HG03521 (cell line): ENCODE results near the gene CCSER1.
"Not testable (repeated sequence)": the region's sequence is repeated elsewhere in the genome, so short reads cannot be mapped to it uniquely, and the experiment has no call there.

Experiments used
- ATAC-seq: cut with Tn5 transposase; IDR thresholded peaks from one replicate; pipeline ENCODE4 v1.9.1; 2021; ENCODE audit warnings: mild to moderate bottlenecking, moderate library complexity; ENCODE audit not compliant: unreplicated experiment

Gene CCSER1

GRCh38 chr4:90889171-90889570 is 762.0 kb downstream of the CCSER1 start:
- no peak for ATAC-seq

GRCh38 chr4:90903413-90903812 is 776.2 kb downstream of the CCSER1 start:
- ATAC-seq: not testable (repeated sequence)

GRCh38 chr4:90904021-90904420 is 776.8 kb downstream of the CCSER1 start:
- no peak for ATAC-seq

DNA sequence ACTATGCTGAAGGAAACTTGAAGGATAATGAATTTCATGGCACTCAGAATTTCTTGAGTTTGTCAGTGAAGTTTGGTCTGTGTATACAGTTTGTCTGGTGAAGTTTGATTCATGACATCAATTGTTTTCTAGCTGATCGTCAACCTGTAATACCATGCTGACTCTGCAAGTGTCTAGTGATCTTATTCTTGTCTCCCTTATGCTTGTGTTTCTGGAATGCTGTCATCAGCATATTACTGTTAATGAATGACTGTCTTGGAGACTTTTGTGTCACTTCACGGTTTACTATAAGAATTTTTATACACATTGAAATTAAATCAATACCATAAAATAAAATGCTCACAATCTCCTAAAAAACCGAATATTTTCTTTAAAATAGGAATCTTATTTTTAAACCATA is 779.0 kb downstream of the CCSER1 start:
- ATAC-seq: no peak

GRCh38 chr4:90911724-90912434 is 784.7 kb downstream of the CCSER1 start:
- not testable (repeated sequence) for ATAC-seq

GRCh38 chr4:90922174-90922573 is 795.0 kb downstream of the CCSER1 start:
- ATAC-seq: no peak

GRCh38 chr4:90926957-90927356 is 799.8 kb downstream of the CCSER1 start:
- ATAC-seq: no peak

DNA sequence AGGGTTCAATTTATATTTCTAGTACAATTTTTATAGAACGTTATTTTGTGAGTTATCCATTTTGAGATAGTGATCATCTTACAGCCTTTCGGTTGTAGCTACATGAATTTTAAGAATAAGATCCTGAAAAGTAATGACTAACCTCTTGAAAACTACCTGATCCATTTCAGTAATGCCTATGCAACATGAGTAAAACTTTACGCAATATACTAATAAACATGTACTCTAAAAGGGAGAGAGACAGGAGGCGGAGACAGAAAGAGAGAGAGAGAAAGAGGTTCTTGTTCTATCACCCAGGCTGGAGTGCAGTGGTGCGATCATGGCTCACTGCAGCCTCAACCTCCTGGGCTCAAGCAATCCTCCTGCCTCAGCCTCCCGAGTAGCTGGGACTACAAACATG is 816.1 kb downstream of the CCSER1 start:
- no peak for ATAC-seq

DNA sequence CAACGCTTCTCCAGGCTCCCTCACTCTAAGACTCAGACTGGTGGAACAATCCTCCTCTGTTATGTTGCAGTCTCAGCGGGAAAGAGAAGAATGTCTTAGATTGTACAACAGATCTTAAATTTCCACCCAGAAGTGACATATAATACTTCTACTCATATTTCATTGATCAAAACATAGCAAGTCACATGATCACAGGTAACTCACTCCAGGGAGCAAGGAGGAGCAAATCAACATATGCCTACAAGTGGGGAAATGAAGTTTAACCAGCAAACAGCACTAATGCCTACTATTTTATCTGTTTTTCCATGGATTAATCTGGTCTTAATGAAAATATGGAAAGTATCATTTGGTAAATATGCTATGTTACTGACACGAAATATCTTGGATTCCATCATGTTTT is 819.8 kb downstream of the CCSER1 start:
- no peak for ATAC-seq

- ATAC-seq: no peak
Observed at GRCh38 chr4:90950385-90950841, 823.2 kb downstream of the CCSER1 start.

- ATAC-seq: no peak
Observed at GRCh38 chr4:90951037-90951436, 823.8 kb downstream of the CCSER1 start.

DNA sequence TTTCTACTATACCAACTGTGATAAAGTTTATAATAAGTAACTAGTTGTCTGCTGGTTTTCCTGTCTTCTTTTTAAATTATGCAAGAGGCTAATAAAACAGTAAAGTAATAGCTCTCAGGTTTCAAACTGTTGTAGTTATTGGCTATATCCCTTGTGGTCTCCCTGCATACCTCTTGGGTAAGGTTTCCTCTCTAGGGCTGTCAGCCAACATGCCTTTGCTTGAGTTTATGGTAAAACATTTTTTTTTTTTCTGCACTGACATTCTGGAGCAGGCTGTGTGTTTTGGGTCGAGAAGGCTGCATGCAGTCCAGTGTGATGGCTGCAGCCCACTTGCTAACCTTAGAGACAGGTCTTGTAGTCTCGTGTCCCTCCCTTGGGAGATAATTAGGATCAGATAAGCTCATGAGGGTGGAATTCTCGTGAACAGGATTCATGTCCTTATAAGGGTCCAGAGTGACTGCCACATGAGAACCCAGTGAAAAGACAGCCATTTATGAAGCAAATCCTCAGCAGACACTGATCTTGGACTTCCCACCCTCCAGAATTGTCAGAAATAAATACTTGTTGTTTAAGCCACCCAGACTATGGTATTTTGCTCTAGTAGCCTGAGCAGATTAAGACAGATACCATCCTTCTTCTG is 831.2 kb downstream of the CCSER1 start:
- no peak for ATAC-seq

- no peak for ATAC-seq
Observed at GRCh38 chr4:90960433-90960832, 833.2 kb downstream of the CCSER1 start.

DNA sequence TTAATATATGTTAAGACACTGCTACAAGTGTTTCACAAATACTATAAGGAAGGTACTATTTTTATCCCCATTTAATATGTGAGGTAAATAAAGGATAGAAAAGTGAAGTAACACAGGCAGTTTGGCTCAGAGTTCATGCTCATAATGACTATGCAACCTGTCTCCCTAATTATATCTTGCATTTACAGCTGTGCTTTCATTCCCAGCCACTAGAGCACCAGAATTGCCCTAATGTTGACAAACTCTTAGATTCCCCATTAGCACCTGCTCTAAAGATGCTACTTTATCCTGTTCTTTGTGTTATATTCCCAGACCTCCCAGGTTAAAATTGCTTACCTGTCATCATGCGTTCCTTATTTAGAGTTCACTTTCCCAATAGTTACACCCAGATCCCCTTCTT is 833.6 kb downstream of the CCSER1 start:
- ATAC-seq: no peak

- no peak for ATAC-seq
Observed at GRCh38 chr4:90970021-90970420, 842.8 kb downstream of the CCSER1 start.

DNA sequence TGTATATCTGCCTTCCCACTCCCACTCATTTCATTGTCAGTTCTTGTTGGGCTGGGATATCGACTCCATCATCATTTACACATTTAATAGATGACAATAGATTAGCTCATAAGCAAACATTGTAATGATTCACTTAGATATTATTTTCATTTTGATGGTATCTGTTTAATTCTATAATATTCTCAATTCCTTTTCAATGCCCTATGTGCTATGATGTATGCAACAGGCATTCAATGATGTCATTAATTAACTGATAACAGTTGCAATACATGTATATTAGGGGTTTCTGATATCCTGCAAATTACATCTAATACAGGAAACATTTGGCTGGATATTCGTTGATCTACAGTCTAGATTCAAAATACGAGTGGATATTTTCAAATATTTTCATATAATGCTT is 850.5 kb downstream of the CCSER1 start:
- ATAC-seq: no peak

DNA sequence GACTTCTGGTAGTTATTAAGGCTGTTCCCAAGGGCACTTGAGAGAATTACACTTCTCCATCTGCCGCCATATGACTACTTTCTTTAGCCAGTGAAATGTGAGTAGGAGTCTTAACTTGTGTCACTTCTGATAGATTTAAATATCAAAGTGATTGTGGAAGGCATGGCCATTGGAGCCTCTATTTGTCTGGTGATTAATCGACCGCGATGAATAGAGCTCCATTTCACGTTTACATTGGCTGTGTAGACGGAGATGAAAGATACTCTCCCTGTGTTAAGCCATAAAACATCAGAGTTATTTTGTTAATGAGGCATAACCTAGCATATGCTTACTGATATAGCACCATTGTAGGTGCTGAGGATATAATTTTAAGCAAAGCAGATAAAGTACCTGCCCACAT is 852.4 kb downstream of the CCSER1 start:
- ATAC-seq: no peak

DNA sequence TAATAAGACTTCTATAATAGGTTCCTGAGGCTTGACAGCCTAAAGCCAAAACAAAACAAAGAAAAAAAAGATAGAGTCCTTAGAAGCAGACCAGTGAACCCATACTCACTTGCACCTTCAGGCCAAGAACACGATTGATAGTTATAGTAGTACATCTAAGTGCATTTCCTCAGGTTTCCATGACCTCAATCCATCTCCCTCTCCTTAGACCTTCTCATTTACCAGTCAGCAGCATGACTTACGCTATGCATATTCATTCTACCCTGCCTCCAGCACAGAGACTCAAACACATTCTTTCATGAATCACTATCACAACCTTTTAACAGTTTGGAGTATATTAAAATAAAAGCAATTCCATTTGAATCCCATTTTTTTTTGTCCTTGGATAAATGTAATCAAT is 855.6 kb downstream of the CCSER1 start:
- ATAC-seq: no peak

- no peak for ATAC-seq
Observed at GRCh38 chr4:90990284-90990683, 863.1 kb downstream of the CCSER1 start.

DNA sequence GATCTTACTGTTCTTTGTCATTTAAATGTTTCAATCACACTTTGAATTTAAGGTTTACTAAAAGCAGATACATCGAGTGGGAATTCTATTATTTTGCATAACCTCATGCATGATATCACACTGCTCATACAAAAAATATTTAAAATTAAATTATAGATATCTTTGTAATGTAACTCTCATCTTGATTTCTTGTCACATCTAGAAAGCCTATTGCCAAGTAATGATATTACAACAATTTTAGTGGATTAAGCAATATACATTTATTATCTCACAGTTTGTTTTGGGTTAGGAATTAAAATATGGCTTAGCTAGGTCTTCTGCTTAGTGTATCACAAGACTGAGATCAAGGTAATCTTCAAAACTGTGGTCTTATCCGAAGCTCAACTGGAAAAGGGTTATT is 865.0 kb downstream of the CCSER1 start:
- no peak for ATAC-seq

GRCh38 chr4:90994851-90995574 is 867.8 kb downstream of the CCSER1 start:
- no peak for ATAC-seq

GRCh38 chr4:90995996-90996395 is 868.8 kb downstream of the CCSER1 start:
- no peak for ATAC-seq
